ENCODE results near the gene MAGEB2.

The MAGEB2 gene

GRCh38 chrX:30230395-30230794 is 15.0 kb downstream of the MAGEB2 start, which contains the start of gene MAGEB3:
Gene MAGEB3 (plus strand): TSS chrX:30230657. CDS start chrX:30235925, 5,268 bp downstream.
- Histone ChIP-seq H3K27me3 (ENCODE audit: control insufficient read depth, insufficient read depth, low read length) (no peaks in the 10 kb centered on the region), H3K27ac (ENCODE audit: low read depth, low read length) (no peak within 1 kb of the TSS), H3K36me3 (ENCODE audit: control insufficient read depth, insufficient read depth, low read length) (no peaks in the 10 kb centered on the region), H3K4me3 (ENCODE audit: low read length) (no peak within 1 kb of the TSS), H3K4me1 (ENCODE audit: control insufficient read depth, insufficient read depth, low read length) (no peaks in the 10 kb centered on the region), H3K9ac (ENCODE audit: low read length) (no peak within 1 kb of the TSS)

GRCh38 chrX:30241724-30242415 is 26.5 kb downstream of the MAGEB2 start, which contains the start of gene MAGEB4:
Gene MAGEB4 (plus strand): TSS chrX:30242000. CDS start chrX:30242136, 136 bp downstream.
- no peaks in the 10 kb centered on the region for H3K27me3 ChIP-seq (ENCODE audit: control insufficient read depth, insufficient read depth, low read length)
- no peaks in the 10 kb centered on the region for H3K36me3 ChIP-seq (ENCODE audit: control insufficient read depth, insufficient read depth, low read length)
- no peak within 1 kb of the TSS for H3K9ac ChIP-seq (ENCODE audit: low read length)
- H3K4me3 ChIP-seq (ENCODE audit: low read length) = no peak within 1 kb of the TSS
- no peaks in the 10 kb centered on the region for H3K4me1 ChIP-seq (ENCODE audit: control insufficient read depth, insufficient read depth, low read length)
- H3K27ac ChIP-seq (ENCODE audit: low read depth, low read length) = no peak within 1 kb of the TSS

GRCh38 chrX:30246769-30247489 is 31.6 kb downstream of the MAGEB2 start, which contains the start of gene MAGEB1:
Gene MAGEB1 (plus strand): TSS chrX:30247146. CDS start chrX:30250494, 3,348 bp downstream.
- Histone ChIP-seq H3K27me3 (ENCODE audit: control insufficient read depth, insufficient read depth, low read length) (no peaks in the 10 kb centered on the region), H3K9ac (ENCODE audit: low read length) (no peak within 1 kb of the TSS), H3K4me1 (ENCODE audit: control insufficient read depth, insufficient read depth, low read length) (no peaks in the 10 kb centered on the region), H3K36me3 (ENCODE audit: control insufficient read depth, insufficient read depth, low read length) (no peaks in the 10 kb centered on the region), H3K4me3 (ENCODE audit: low read length) (no peak within 1 kb of the TSS), H3K27ac (ENCODE audit: low read depth, low read length) (no peak within 1 kb of the TSS)

- no peaks in the 10 kb centered on the region for H3K36me3 ChIP-seq (ENCODE audit: control insufficient read depth, insufficient read depth, low read length)
- H3K27ac ChIP-seq (ENCODE audit: low read depth, low read length) = no peak overlapping the region
Observed at GRCh38 chrX:30248854-30249253, 33.5 kb downstream of the MAGEB2 start.

DNA sequence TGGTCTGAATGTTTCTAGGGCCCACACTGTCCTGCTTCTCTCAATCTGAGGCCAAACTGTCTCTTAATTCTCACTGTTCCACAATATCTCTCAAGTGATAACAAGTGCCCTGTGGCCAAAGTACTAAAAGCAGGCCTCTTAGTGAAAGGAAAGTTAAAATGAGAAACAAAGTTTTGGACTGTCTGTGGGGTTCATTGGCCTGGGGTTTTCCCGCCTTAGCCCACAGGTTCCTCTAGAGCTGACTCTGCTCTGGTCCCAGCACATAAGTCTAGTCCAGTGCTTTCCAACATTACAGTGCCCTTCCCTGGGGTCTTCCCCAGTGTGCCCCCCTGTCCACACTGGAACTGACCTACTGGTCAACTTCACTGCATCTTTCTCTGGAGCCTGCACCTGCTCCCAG is 37.9 kb downstream of the MAGEB2 start:
- Histone ChIP-seq H3K27ac (ENCODE audit: low read depth, low read length) (no peak overlapping the region), H3K9ac (ENCODE audit: low read length) (no peak overlapping the region)

More at GRCh38 chrX:30248854-30249253, 33.5 kb downstream of the MAGEB2 start:
- no peaks in the 10 kb centered on the region for H3K4me1 ChIP-seq (ENCODE audit: control insufficient read depth, insufficient read depth, low read length)
- no peak overlapping the region for H3K9ac ChIP-seq (ENCODE audit: low read length)
- H3K27me3 ChIP-seq (ENCODE audit: control insufficient read depth, insufficient read depth, low read length) = no peaks in the 10 kb centered on the region
- H3K4me3 ChIP-seq (ENCODE audit: low read length) = no peak overlapping the region

DNA sequence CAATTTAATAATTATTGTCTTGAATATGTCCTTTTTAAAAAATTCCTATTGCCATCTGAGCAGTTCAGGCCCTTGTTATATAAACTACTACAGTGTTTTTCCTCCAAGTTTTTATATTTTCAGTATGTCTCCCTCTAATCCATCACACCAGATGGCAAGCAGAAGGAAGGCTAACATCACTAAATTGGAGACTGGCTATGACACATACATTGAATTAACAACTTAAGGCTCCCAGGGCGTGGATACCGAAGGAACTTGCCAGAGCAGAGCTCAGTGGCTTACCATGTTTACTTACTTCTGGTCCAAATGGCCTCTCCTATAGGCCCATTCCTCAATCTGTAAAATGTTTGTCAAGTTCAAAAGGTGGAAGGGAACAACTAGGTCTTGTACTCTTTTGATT is 44.6 kb downstream of the MAGEB2 start:
- H3K4me1 ChIP-seq (ENCODE audit: control insufficient read depth, insufficient read depth, low read length) = no peaks in the 10 kb centered on the region
- H3K9ac ChIP-seq (ENCODE audit: low read length) = no peak overlapping the region
- no peak overlapping the region for H3K4me3 ChIP-seq (ENCODE audit: low read length)
- H3K27me3 ChIP-seq (ENCODE audit: control insufficient read depth, insufficient read depth, low read length) = no peaks in the 10 kb centered on the region
- H3K36me3 ChIP-seq (ENCODE audit: control insufficient read depth, insufficient read depth, low read length) = no peaks in the 10 kb centered on the region
- H3K27ac ChIP-seq (ENCODE audit: low read depth, low read length) = no peak overlapping the region

More for the DNA sequence above, 37.9 kb downstream of the MAGEB2 start:
- no peaks in the 10 kb centered on the region for H3K27me3 ChIP-seq (ENCODE audit: control insufficient read depth, insufficient read depth, low read length)
- no peak overlapping the region for H3K4me3 ChIP-seq (ENCODE audit: low read length)
- no peaks in the 10 kb centered on the region for H3K36me3 ChIP-seq (ENCODE audit: control insufficient read depth, insufficient read depth, low read length)
- H3K4me1 ChIP-seq (ENCODE audit: control insufficient read depth, insufficient read depth, low read length) = no peaks in the 10 kb centered on the region

- Histone ChIP-seq H3K36me3 (ENCODE audit: control insufficient read depth, insufficient read depth, low read length) (no peaks in the 10 kb centered on the region), H3K27ac (ENCODE audit: low read depth, low read length) (no peak overlapping the region), H3K27me3 (ENCODE audit: control insufficient read depth, insufficient read depth, low read length) (no peaks in the 10 kb centered on the region), H3K4me3 (ENCODE audit: low read length) (no peak overlapping the region), H3K9ac (ENCODE audit: low read length) (no peak overlapping the region), H3K4me1 (ENCODE audit: control insufficient read depth, insufficient read depth, low read length) (no peaks in the 10 kb centered on the region)
Observed at GRCh38 chrX:30261012-30261411, 45.6 kb downstream of the MAGEB2 start.

- H3K36me3 ChIP-seq (ENCODE audit: control insufficient read depth, insufficient read depth, low read length) = no peaks in the 10 kb centered on the region
- no peaks in the 10 kb centered on the region for H3K27me3 ChIP-seq (ENCODE audit: control insufficient read depth, insufficient read depth, low read length)
- no peak overlapping the region for H3K27ac ChIP-seq (ENCODE audit: low read depth, low read length)
- H3K4me1 ChIP-seq (ENCODE audit: control insufficient read depth, insufficient read depth, low read length) = no peaks in the 10 kb centered on the region
- no peak overlapping the region for H3K9ac ChIP-seq (ENCODE audit: low read length)
- H3K4me3 ChIP-seq (ENCODE audit: low read length) = no peak overlapping the region
Observed at GRCh38 chrX:30262763-30263162, 47.4 kb downstream of the MAGEB2 start.
